Adipose tissue (tissue), 3 donors: ENCODE data around the gene TMEM255B. TPM values are rescaled to one million over a fixed set of nuclear protein-coding genes. Genes with fewer than 3 reads are reported as not detected.

Experiments
- H3K27ac ChIP-seq: one replicate; pipeline ENCODE4 v1.5.1; 2013; ENCODE audit warnings: low read depth, low read length
- WGBS, 3 donors: extraction: QIAGEN DNeasy Blood & Tissue Kit; methylation state at CpG; one replicate each; pipeline ENCODE4 v1.1.7; 2013; 5-methylcytosine and 5-hydroxymethylcytosine counted together
- polyA plus RNA-seq, 3 donors: library from polyadenylated mRNA; stranded (reverse); fragments of 200-250 nt; gene quantifications; one replicate each; pipeline ENCODE4 v1.2.3, GENCODE V29; 2013
- donor health status: healthy with polysubstance abuse.
- donor health status: Bipolar disorder and iron deficiency.
- donor health status: healthy.

The TMEM255B gene
- polyA plus RNA-seq, 3 donors, result 3.9 to 24.7 (median 14.2) TPM

DNA sequence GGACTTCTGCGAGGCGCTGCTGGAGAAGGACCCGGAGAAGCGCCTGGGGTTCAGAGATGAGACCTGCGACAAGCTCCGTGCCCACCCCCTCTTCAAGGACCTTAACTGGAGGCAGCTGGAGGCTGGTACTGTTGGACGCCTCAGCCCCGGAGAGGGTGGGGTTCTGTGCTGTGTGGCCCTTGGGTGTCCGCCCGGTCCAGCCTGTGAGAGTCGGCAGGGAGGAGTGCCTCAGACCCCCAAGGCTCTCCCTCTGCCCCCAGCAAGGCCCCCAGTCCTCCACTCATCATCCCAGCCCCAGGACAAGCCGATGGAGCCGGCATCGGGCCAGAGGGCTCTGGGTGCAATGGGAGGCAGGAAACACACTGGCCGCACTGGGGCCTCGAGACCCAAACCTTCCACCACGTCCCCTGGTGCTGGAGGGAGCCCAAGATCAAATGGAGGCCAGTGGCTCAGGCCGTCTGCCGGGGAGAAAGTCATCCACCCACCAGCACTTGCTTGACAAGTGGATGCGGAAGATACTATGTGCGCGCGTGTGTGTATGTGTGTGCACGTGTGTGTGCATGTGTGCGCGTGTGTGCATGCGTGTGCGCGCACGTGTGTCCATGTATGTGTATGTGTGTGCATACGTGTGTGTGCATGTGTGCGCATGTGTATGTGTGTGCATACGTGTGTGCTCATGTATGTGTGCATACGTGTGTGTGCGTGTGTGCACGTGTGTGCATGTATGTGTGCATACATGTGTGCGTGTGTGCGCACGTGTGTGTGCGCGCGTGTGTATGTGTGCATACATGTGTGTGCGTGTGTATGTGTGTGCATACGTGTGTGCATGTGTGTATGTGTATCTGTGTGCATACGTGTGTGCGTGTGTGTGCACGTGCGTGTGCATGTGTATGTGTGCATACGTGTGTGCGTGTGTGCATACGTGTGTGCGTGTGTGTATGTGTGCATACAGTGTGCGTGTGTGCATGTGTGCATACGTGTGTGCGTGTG, 25.8 kb upstream of the TMEM255B start:
- H3K27ac ChIP-seq, result no peak overlapping the region
- 82 to 94% (median 92%) methylated on average over 55 of the region's 55 CpGs for whole genome bisulfite sequencing, 3 donors

DNA sequence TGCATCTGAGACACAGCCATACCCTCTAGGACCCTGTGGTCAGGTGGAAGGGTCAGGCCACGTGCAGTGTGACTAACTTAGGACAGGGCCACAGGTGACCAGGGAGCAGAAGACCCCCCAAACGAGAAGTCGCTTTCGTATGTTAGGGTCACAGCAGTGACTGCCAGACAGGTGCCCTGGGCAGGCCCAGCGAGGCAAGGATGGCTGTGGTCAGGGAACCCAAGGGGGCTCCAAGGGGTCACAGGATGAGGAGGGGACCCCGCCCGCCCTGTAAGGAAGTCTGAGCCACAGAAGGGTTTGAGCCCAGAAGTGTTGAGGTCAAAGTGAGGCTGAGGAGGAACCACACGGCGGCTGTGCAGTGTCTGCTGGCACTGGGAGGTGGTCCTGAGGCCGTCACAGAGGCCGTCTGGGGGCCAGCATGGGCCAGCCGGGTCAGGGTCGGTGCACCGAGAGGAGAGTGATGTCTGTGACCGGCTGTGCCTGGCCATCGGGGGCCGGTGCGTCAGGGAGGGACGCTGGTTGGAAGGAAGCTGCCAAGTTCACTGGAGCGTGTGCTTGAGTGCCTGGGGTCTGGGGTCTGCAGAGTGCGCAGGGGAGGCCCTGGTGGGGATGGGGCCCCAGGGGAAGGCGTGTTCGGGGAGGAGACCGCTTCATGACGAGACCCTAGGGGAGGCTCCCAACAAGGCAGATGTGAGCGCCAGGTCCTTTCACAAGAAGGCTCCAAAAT, 24.8 kb upstream of the TMEM255B start:
- WGBS, 3 donors, result 75 to 80% (median 79%) methylated on average over 26 of the region's 26 CpGs

DNA sequence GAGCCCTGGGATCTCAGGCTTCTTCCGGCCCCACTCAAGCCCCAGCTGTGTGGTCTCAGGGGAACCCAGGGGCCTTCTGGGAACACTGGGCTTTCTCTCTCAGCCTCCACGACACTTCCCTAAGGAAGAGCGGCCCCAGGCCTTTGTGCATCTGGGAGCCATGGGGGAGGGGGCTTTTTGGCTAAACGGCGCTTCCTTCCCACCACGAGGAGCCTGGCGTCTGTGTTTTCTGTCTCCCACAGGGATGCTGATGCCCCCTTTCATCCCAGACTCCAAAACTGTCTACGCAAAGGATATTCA, 24.2 kb upstream of the TMEM255B start:
- H3K27ac ChIP-seq, result no peak overlapping the region
- 65 to 82% (median 65%) methylated on average over 8 of the region's 8 CpGs for WGBS, 3 donors

More for the DNA sequence above, 24.8 kb upstream of the TMEM255B start:
- H3K27ac ChIP-seq, result no peak overlapping the region

DNA sequence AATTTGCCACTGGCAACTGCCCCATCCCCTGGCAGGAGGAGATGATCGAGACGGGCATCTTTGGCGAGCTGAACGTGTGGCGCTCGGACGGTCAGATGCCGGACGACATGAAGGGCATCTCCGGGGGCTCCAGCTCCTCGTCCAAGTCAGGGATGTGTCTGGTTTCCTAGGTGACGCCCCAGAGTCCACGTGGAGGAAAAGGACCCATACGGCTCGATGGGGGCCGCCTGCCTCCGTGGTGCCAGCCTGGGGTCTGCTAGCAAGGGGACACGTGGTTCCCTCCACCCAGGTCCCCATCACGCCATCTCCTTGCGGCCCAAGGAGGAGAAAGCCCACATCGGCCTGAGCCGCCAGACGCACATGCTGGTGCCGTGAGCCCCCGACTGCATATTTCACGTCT, 23.8 kb upstream of the TMEM255B start:
- WGBS, 3 donors, result 86 to 93% (median 92%) methylated on average over 26 of the region's 26 CpGs
- no peak overlapping the region for H3K27ac ChIP-seq

DNA sequence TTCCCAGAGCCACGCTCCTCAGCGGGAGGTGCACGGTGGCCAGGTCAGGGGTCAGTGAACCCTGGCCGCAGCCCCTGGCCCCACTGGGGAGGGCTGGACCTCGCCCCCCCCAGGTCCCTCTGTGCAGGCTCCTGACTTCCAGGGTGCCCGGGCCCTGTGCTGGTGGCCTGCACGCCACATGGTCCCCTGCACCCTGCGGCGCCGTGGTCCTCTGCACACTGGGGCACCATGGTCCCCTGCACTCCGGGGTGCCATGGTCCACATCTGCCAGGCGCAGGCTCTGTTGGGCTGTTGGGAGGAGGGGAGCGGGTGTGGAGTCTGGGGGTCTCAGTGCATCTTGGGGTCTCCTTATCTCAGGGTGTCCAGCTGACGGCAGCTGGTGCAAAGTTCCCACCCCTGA, 23.3 kb upstream of the TMEM255B start:
- H3K27ac ChIP-seq, result no peak overlapping the region
- WGBS, 3 donors, result 86 to 90% (median 89%) methylated on average over 14 of the region's 14 CpGs

DNA sequence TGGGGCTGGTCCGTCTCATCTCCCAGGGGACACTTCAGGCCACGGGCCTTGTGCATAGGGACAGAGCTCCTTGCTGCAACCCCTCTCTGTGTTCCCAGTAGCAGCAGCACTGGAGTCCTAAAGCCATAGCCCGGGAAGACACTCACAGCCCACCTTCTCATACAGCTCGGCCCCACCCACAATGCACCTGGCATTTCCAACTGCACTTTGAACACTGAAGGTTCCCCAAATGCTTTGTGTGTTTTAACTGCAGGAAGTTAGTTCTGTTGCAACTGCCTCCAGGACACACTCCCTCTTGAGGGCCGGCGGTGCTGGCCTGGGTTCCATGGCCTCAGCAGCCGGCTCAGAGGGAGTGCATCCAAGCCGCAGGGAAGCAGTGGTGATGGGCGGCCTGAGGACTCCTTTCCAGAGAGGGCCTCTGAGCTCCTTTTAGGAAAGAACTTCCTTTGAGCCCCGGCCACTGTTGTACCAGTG, 22.7 kb upstream of the TMEM255B start:
- H3K27ac ChIP-seq, result no peak overlapping the region
- WGBS, 3 donors, result 47 to 59% (median 48%) methylated on average over 10 of the region's 10 CpGs

DNA sequence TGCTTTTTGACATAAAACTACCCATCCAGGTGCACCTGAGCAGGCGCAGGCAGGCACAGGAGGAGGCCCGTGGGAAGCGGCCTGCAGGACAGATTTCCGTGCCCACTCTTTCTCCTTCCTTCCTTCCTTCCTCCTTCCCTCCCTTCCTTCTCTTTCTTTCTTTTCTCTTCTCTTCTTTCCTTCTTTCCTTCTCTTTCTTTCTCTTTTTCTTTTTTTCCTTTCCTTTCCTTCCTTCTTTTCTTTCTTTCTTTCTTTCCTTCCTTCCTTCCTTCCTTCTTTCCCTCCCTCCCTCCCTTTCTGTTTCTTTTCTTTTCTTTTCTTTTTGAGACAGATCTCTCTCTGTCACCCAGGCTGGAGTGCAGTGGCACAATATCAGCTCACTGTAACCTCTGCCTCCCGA, 21.2 kb upstream of the TMEM255B start:
- 68 to 90% (median 82%) methylated on average over 5 of the region's 5 CpGs for WGBS, 3 donors

DNA sequence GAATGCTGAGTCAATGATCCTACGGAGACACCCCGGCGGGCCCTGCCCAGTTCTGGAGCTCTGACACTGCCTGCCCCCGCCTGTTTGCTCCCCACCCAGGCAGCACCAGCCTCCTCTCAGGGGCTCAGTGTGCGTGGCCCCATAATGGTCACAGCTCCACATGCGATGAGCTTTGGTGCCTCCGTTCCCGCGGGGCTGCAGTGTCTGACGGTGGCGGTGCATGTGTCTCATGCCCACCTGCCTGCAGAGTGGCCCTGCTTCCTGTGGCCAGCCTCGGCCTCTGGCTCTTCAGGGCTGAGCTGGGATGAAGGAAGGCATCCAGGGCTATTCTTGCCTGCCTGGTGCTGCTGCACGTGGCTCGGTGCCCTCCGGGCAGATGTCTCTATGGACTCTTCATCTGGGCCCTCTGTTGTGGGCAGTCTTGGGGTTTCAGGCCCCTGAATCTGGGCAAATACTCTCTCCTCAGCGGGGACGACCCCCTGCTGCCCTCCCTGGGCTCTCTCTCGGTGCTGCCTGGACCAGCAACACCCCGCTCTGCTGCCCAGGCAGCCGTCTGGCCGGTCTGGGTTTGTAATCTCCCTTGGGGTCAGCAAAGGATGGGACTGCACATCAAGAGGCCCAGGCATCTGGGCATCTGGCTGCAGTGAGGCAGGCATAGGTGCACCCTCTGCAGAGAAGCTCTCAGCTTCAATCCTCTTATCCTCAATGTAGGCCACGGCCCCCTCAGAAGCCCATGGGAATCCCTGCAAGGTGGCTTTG, 19.3 kb upstream of the TMEM255B start:
- WGBS, 3 donors, result 84 to 85% (median 84%) methylated on average over 22 of the region's 22 CpGs
- H3K27ac ChIP-seq, result no peak overlapping the region

More for the DNA sequence above, 21.2 kb upstream of the TMEM255B start:
- H3K27ac ChIP-seq, result no peak overlapping the region

DNA sequence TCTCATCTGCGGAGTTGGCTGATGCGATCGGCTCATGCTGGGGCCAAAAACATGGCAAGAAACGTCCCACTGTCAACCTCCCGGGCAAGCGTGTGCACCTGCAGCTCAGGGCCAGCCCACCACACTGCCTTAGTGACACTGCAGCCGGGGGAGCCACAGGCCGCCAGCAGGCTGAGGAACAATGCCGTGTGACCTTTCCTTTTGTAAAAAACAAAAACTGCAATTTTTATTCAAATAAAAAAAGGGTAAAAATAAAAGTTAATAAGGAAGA, 18.8 kb upstream of the TMEM255B start:
- WGBS, 3 donors, result 72 to 82% (median 73%) methylated on average over 9 of the region's 9 CpGs
- H3K27ac ChIP-seq, result no peak overlapping the region

DNA sequence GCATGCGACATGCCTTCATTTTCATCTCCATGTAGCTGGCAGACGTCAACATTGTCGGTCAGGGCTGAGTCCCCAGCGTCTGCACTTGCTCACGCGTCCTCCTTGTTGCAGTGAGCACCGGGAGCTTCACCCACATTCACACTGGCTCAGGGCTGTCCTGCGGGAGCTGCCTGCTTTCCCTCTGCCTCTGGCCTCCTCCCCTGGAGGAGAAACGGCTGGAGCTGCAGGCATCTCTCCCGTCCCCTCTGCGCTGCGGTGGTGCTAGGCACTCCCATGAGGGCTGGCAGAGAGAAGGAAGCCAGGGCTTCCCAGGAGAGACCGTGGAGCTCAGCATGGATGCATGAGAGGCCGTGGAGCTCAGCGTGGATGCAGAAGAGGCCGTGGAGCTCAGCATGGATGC, 18.4 kb upstream of the TMEM255B start:
- H3K27ac ChIP-seq, result no peak overlapping the region
- WGBS, 3 donors, result 73 to 82% (median 80%) methylated on average over 16 of the region's 16 CpGs

DNA sequence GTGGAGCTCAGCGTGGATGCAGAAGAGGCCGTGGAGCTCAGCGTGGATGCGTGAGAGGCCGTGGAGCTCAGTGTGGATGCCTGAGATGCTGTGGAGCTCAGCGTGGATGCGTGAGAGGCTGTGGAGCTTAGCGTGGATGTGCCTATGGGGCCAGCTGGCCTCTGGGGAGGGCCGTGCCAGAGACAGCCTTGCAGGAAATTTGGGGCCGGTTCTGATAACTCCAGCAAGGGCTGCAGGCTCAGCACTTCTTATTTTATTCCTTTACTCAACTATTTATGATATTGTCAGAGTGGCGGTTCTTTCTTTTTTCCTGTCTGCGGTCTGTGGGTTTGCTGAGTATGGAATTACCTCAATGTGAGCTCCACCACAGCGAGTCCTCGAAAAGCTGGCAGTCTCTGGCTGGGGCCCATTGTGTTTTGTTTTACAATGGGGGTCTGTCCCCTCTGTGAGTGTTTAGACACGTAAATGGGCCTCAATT, 17.8 kb upstream of the TMEM255B start:
- 50 to 71% (median 58%) methylated on average over 15 of the region's 15 CpGs for WGBS, 3 donors
- no peak overlapping the region for H3K27ac ChIP-seq

DNA sequence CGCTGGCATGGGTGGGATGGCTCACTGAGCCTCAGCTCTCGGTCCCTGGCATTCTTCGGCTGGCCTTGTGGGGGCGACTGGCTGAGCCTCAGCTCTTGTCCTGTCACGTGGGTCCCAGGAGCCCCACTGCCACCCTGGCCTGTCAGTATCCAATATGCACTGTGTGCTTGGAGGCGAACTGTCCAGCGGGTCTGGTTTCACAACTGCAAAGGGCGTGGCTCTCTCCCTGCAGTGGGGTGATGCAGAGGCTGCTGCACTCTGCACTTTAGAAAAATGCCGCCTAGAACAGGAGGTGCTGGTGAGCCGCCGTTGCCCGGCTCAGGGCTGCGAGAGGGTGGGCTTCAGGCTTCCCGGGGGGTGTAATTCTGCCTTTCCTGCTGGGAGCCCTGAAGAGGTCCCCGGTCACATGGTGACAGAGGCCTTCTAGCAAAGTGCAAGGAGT, 17.0 kb upstream of the TMEM255B start:
- H3K27ac ChIP-seq, result no peak overlapping the region
- 18 to 25% (median 23%) methylated on average over 15 of the region's 15 CpGs for WGBS, 3 donors

DNA sequence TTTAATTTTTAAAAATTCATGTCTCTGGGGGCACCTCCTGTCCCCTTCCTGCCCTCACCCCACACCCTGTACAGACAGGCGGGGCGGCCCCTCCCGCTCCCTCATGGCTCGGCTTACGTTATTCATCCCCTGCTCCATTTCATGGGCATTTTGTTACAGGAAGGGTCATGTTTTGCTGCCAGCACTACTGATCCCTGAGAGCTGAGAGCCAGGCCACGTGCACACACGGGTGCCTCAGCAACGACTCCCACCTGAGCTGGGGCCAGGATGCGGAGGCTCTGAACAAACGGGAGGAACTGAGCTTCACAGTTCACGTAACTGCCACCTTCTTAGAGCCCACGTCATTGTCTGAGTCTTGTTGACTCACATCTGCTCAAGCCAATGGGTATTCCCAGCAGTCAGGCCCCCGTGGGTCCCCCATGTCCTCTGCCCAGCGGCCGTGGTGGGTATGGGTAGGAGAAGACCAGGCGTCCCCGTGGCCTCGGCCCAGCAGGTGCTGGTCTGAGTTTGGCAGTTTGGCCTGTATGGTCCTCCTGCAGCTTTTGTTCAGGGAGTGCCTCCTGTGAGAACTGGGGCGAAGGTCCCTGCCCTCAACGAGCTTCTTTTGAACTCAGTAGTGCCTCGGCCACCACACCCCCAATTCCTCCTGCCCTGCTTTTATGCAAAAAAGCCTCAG, 16.4 kb upstream of the TMEM255B start:
- 61 to 70% (median 66%) methylated on average over 21 of the region's 21 CpGs for WGBS, 3 donors
- no peak overlapping the region for H3K27ac ChIP-seq

DNA sequence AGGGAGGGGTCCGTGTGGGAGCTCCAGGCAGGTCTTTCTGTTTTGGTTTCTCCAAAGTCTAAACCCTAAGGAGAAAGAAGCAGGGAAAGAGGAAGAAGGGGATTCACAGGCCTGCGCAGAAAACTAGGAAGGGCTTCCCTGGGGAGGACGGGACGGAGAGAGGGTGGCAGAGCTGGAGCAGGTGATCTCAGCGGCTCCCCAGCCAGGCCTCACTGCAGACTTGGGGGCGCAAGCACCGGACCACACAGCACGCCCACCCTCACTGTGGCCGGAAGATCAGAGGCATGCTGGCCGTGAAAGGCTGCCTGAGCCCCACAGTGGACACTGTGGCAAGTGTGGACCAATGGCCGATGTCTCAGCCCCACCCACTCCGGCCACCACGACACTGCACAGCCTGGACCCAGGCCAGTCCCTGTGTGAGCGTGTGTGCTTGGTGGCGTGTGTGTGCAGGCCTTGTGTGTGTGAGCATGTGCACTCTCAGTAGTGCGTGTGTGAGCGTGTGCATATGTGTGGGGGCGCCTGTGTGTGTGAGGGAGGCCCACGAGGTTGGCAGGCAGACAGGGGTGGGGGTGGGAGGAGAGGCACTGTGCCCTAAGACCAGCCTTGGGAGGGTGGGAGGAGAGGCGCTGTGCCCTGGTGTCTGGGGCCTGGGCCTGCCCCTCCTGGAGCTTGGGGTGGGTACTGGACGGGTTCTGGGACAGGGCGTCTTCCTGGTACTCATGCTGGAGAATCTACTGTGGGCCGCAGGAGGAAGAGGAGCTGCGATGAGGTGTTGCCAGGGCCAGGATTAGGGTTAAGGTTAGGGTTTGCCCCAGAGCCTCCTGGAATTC, 15.4 kb upstream of the TMEM255B start:
- 87 to 89% (median 88%) methylated on average over 24 of the region's 24 CpGs for WGBS, 3 donors
- no peak overlapping the region for H3K27ac ChIP-seq

DNA sequence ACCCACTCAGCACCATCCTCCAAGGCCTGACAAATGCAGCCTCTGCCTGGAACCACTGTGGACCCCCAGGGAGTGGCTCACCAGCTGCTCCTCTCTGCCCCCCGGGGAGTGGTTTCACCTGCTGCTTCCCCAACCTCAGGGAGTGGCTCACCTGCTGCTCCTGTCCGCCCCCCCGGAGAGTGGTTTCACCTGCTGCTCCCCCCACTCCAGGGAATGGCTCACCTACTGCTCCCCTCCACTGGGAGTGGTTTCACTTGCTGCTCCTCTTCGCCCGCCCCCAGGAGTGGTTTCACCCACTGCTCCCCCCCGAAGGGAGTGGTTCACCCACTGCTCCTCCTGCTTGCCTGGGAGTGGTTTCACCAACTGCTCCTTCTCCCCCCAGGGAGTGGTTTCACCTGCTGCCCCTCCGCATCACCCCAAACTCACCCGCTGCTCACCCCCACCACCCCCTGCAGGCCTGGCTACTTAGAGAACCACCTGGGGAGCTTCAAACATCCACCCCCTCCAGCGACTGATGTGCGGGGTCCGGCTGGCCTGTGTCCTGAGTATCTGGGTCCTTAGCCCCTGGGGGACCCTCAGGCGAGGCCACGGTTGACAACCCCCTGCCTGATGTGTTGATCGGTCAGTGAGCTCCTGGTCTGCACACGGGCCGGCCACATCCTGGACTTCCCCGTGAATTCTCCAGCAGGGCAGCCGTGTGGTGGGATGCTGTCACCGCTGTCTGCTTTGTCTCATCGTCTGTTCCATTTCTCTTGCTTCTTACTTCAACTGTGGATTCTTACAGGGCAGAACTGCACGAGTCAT, 14.6 kb upstream of the TMEM255B start:
- WGBS, 3 donors, result 79 to 85% (median 84%) methylated on average over 21 of the region's 21 CpGs
- H3K27ac ChIP-seq, result no peak overlapping the region

DNA sequence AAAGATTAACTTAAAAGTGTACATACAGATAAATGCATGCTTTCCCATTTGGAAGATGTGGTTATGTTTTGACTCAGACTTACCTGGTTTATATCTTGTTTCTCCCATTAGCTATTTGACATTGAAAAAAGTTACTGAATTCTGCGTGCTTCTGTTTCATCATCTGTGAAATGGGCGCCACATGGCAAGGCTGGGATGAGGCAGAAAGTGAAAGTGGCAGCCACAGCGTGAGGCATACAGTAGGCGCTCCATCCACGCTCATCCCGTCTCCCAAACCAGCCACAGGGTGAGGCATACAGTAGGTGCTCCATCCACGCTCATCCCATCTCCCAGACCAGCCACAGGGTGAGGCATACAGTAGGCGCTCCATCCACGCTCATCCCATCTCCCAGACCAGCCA, 14.0 kb upstream of the TMEM255B start:
- 89 to 95% (median 93%) methylated on average over 8 to 9 of the region's 9 CpGs for WGBS, 3 donors
- no peak overlapping the region for H3K27ac ChIP-seq
